HG02571 (cell line): ENCODE measurements around the gene CNTN6.
"Not testable (repeated sequence)": the region's sequence is repeated elsewhere in the genome, so short reads cannot be mapped to it uniquely, and the experiment has no call there.

ENCODE experiments used
- ATAC-seq: cut with Tn5 transposase; IDR thresholded peaks from one replicate; pipeline ENCODE4 v1.9.1; 2021; ENCODE audit warnings: mild to moderate bottlenecking, moderate library complexity; ENCODE audit not compliant: unreplicated experiment

CNTN6 gene

DNA sequence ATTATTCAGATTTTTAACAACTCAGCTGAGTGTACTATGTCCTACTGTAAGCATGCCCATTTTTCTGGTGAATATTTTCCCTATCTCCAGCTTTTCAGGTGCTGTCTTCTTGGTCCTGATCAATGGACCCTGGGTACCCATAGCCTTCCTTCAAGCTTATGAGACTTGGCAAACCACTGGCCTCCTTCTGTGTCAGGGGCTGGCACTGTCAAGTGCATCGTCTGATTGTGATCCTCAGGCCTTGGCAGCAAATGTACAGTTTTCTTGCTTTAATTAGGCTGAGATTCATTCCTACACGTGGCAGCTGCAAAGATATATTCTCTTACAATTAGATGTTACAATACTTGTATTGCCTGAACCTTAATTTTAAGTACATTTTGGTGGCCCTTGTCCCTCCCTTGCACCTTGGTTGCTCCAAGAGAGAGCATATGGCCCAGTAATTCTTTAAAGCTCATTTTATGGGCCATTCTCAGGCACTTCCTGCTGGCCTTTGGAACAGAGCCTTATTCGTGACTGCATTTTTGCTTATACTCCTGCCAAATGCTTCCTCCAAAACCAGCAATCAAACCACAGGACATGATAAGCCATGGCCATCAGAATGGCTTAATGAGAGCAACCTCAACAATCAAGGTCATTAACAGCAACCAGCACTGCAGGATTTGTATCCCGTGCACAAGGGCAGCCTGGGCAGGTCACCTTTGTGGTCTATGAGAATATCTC, 179.9 kb downstream of the CNTN6 start:
- ATAC-seq: no peak

DNA sequence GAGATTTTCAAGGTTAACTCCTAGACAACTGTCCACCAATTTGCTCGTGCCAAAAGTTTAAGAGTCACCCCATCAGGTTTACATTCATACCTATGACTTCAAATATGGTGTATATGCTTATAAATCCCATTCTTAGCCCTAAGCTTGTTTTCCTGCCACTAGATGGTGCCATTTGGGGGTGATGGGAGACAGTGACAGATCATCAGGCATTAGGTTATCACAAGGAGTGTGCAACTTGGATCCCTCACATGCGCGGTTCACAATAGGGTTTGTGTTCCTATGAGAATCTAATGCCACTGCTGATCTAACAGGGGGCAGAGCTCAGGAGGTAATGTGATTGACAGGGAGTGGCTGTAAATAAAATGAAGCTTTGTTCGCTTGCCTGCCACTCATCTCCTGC, 182.7 kb downstream of the CNTN6 start:
- no peak for ATAC-seq

DNA sequence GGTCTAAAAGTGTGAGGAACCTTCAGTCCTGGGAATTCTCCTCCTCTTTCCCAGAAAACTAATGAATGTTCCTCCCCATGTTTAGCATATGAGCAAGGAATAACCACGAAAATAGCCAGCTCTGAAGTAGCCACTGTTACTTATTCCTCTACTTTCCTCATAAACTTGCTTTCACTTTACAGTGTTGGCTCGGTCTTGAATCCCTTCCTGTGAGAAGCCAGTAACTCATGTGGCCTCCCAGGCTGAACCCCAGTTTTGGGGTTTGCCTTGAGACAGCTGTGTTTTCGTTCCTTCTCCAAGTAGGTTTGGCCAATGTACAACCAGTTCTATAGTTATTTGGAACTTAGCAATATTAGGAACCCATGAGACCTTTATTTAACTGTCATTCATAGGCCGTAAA, 195.0 kb downstream of the CNTN6 start:
- ATAC-seq: no peak

- no peak for ATAC-seq
Measured at GRCh38 chr3:1288805-1289494, 196.1 kb downstream of the CNTN6 start.

DNA sequence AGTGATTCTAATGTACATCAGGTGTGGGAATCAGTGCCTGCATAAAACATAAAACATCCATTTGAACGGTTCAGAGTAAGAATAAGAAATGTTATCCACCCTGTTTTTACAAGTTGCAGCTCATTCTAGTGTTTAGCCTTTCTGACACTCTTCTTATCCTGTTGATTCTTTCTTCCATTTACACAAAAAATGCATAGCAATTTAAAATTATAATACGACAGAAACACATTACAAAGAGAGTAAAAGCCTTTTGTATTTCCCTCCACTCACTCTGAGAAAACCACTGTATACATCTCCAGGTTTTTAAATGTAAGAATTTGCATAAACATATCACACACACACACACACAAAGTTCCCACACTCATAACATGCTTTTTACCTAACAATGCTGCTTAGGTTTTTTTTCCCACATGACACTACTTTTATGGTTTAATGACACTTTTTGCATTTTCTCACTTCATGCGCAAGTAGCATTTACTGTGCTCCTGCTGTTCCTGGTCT, 199.8 kb downstream of the CNTN6 start:
- no peak for ATAC-seq

DNA sequence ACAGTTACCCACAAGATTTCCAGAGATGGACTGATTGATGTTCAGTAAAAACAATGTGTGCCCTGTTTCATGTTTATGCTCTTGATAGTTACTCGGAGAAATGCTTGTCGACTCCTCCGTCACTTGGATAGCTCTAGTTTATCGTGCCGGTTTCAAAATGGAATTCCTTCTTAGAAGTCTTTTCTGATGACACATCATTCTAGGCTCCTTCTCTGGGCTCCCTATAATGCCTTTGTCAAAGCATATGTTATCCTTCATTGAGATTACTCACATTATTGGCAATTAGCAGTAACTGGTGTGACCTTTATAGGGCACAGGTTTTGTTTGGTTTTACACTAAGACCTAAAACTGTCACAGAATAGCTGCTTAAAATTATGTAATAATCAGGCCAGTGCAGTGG, 201.8 kb downstream of the CNTN6 start:
- ATAC-seq: no peak

- no peak for ATAC-seq
Measured at GRCh38 chr3:1318296-1319005, 225.6 kb downstream of the CNTN6 start.

DNA sequence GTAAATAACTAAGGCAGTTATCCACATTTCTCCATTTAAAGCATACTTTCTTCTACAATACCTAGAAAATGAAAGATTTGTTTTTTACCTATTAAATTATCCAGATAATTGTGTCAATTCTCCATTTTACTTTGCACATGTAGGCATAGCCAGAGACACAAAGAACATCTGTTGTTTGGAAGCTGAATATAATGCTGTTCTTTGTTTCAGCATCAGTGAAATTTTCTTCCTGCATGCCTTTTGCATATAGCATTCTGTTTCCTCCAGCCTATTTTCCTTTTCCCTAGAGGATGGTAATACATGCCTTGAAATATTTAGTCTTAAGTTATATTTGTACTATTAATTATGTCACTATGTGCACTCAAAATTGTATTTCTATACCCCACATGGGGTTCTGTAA, 233.7 kb downstream of the CNTN6 start:
- ATAC-seq: no peak

DNA sequence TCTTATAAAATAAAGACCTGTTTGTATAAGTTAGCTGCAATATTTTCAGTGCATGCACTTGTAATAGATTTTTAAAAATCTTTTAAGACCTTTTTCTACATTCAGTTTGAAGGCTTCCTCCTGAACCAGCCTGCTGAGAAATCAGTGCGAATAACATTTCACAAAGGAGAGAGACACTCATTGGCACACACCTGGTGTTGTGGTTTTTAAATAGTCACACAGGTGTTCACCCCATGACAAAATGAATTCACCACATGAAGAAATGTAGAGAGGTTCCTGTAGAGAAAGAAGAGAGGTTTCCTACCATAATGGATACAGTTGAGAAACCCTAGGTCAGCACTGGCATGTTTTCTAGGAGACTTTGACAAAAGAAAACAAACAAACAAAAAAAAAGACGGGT, 237.3 kb downstream of the CNTN6 start:
- no peak for ATAC-seq

GRCh38 chr3:1346386-1346785, 253.6 kb downstream of the CNTN6 start:
- no peak for ATAC-seq

DNA sequence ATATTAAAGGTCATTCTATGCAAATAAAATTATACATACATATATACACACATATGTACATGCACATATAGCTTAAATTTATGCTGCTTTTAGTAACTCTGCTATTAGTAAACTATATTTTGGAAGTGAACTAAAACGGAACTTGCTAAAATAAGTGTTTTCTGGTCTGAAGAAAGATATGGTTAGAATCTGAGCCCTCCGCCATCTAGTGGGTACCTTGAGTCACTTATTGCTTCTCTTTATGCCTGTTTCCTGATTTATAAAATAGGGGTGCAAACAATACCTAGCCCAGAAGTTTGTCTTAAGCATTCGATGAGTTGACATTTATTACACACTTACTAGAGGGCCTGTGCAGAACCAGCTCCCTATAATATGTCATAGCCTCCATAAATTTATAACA, 255.7 kb downstream of the CNTN6 start:
- ATAC-seq: no peak

GRCh38 chr3:1350885-1351284, 258.1 kb downstream of the CNTN6 start:
- no peak for ATAC-seq

DNA sequence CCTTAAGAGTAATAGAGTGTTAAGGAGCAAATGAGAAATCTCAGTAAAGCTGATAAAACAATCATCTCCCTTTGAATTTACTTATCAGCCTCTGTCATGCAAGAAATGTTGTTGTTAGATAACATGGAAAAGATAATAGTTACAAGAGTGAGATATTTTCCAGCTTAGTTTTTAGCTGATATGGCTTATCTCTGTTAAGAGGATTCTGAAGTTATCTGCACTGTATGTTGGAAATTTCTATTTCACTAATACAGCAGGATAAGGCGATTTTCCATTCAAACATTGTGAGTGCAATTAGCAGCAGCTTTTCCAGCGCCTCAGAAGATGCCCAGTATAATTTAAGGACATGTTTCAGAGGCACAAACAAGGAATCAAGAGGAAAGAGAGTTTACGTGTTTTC, 262.9 kb downstream of the CNTN6 start:
- ATAC-seq: no peak

DNA sequence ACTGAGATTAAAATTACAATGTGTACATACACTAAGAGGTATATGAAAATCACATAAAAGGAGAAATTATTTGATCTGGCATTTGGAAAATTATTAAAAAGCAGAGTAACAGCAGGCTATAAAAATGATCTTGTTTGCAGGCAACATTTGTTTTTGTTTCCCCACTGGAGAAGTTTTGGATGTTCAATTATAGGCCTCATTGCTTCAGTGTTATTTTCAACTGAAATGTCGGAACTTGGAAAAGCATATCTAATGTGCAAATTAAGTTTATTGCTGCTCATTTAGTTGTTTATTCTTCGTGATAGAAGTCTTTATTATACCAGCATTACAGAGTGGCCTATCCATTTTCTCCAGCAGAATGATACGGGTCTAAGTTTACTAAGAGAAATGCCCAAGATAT, 263.3 kb downstream of the CNTN6 start:
- ATAC-seq: no peak

DNA sequence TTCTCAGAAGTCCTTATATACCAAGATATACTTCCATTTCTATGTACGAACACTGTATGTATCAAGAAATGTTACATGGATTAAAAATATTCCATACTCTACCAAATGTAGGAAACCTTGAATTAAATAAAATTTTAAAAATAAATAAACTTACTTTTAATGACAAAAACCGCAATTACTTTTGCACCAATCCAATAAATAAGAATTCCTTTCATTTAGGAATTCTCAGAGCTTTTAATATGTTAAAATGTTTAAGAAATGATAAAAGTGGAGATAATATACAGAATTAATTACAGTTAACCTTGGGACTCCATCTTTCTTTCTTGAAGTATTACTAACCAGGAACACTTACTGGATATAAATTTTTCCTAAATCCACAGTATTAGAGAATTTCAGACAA, 272.7 kb downstream of the CNTN6 start:
- no peak for ATAC-seq

DNA sequence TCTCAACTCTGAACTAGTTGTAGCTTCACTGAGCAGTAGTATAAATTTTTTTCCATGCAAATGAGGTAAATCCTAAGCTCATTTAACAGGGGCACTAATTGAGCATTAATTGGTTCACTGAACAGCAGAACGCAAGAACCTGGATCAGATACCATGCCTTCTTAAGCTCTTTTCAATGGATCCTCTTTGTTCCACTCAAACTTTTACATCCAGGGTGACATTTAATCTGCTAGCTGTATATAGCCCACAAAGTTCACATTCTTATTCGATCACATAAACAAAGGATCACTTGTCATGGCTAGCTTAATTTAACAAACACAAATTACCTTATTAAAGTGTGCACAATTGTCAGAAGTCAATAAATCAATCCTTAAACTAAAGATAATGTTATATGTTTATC, 281.6 kb downstream of the CNTN6 start:
- ATAC-seq: no peak

GRCh38 chr3:1375145-1375544, 282.3 kb downstream of the CNTN6 start:
- ATAC-seq: no peak

GRCh38 chr3:1380926-1381646, 288.3 kb downstream of the CNTN6 start:
- ATAC-seq: peak; percentile 80

DNA sequence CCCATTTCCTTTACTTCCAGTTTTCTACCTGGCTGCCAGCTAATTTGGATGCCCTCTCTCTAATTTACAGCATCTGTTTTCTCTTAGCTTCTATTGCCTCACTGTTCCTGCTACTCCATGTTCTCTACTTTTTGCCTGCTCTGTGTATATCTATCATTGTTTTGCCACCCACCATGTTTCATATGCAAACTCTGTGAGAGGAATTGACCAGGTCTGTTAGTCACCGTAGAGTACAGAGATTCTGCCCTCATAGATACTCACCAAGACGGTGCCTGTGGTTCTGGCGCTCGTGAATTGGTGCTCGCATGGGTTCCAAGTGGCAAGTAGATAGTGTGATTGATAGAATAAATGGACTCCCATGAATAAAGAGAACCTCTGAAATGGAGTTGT, 288.8 kb downstream of the CNTN6 start:
- peak; percentile 55 for ATAC-seq

GRCh38 chr3:1387396-1387905, 294.6 kb downstream of the CNTN6 start:
- not testable (repeated sequence) for ATAC-seq

DNA sequence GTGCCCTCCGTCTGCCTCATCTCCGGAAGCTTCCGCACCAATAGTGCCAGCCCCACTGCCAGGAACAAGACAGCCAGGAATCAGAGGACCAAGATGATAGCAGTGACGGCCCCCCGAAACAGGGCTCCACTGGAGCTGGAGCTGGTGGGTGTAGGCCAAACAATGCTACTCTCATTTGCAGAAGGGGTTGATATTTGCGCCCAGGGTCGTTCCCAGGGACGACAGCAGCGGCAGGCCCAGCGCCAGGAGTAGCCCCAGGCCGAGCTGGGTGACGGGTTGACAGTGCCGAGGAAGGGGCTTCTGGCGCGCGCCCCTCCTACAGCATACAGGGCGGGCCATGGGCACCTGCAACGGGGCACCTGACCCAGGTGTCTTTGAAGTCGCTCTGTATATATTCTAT, 301.4 kb downstream of the CNTN6 start:
- no peak for ATAC-seq
